Esophagus squamous epithelium (tissue), 4 donors: ENCODE measurements around the gene CCDC197.

Experiments
- CTCF ChIP-seq, 6 experiments: fragments of 450-650 bp in 4 of 6; fragments of 200-600 bp in 2 of 6; sonication (generic) in 2 of 6; IDR thresholded peaks; one replicate each; pipeline ENCODE4 v1.5.1; 2016 to 2019; ENCODE audit warnings: antibody characterized with exemption in 6 of 6, mild to moderate bottlenecking in 4 of 6, moderate library complexity in 4 of 6
- POLR2A ChIP-seq, 4 donors: fragments of 450-650 bp; IDR thresholded peaks; one replicate each; pipeline ENCODE4 v1.6.1; 2017; ENCODE audit warnings: antibody characterized with exemption in 4 of 4, mild to moderate bottlenecking in 4 of 4, moderate library complexity in 3 of 4

GRCh38 chr14:93984987-93985410 lies 12.1 kb upstream of the CCDC197 start:
- TF ChIP-seq CTCF (IDR thresholded peaks at IDR 0.05) = peak in 4 of 6 experiments; percentile 15 to 40 (median 28)
- no peak for TF ChIP-seq POLR2A (IDR thresholded peaks at IDR 0.05)
